K562 (cell line): Measurements from ENCODE around the gene AIFM1. TPM values are rescaled to one million over a fixed set of nuclear protein-coding genes. Genes with fewer than 3 reads are reported as not detected.

Experiments
- ATF1 ChIP-seq, 2 experiments: fragments of 450-650 bp in 1 of 2; IDR thresholded peaks; 2 replicates each; pipeline ENCODE4 v1.6.1; 2016; ENCODE audit warnings: missing compliant biosample characterization in 1 of 2, missing genetic modification characterization in 1 of 2
- ATF7 ChIP-seq: fragments of 450-650 bp; IDR thresholded peaks from 2 replicates; pipeline ENCODE4 v1.7.1; 2014; ENCODE audit warnings: mild to moderate bottlenecking, moderate library complexity
- GABPB1 ChIP-seq: sonication (generic); formaldehyde crosslinking; IDR thresholded peaks from 2 replicates; pipeline ENCODE4 v1.8.0; 2022; ENCODE audit warnings: mild to moderate bottlenecking, missing genetic modification reagents
- JUND ChIP-seq, 2 experiments: IDR thresholded peaks; 2 replicates in 1 of 2; 3 replicates in 1 of 2; pipeline ENCODE4 v1.6.1; 2011; ENCODE audit warnings: borderline replicate concordance in 2 of 2, low read depth in 2 of 2, low read length in 2 of 2, improper control_type of control experiment in 1 of 2, missing biosample characterization in 1 of 2, missing genetic modification characterization in 1 of 2, missing genetic modification reagents in 1 of 2
- KLF16 ChIP-seq: IDR thresholded peaks from 2 replicates; pipeline ENCODE4 v1.6.1; 2016; ENCODE audit warnings: antibody characterized with exemption
- POLR2AphosphoS2 ChIP-seq: IDR thresholded peaks from 2 replicates; pipeline ENCODE4 v1.6.1; 2012; ENCODE audit warnings: low read length, improper control_type of control experiment
- POLR2B ChIP-seq: fragments of 450-650 bp; IDR thresholded peaks from 2 replicates; pipeline ENCODE4 v1.6.1; 2018; ENCODE audit warnings: low read depth; ENCODE audit not compliant: partially characterized antibody
- POLR3G ChIP-seq: IDR thresholded peaks from 2 replicates; pipeline ENCODE4 v1.6.1; 2011; ENCODE audit not compliant: insufficient read length, insufficient replicate concordance; ENCODE audit errors: extremely low read depth
- SIN3A ChIP-seq, 2 experiments: fragments of 150-350 bp in 1 of 2; IDR thresholded peaks; 2 replicates each; pipeline ENCODE4 v1.6.1; 2011 to 2016; ENCODE audit warnings: borderline replicate concordance in 2 of 2, low read depth in 2 of 2, low read length in 2 of 2, mild to moderate bottlenecking in 2 of 2, moderate library complexity in 2 of 2; ENCODE audit not compliant: control insufficient read depth in 1 of 2
- SP1 ChIP-seq: sonication (generic); formaldehyde crosslinking; IDR thresholded peaks from 2 replicates; pipeline ENCODE4 v1.8.1; 2022; ENCODE audit warnings: mild to moderate bottlenecking, missing genetic modification reagents
- SPI1 ChIP-seq: IDR thresholded peaks from 2 replicates; pipeline ENCODE4 v1.6.1; 2011; ENCODE audit warnings: low read depth, low read length, control low read depth, borderline replicate concordance
- polyA plus RNA-seq, 8 experiments: library from polyadenylated mRNA; depleted of rRNA in 4 of 8; stranded (reverse) in 5 of 8; unstranded in 3 of 8; fragments of >200 nt; fragmentation: Nextera tagmentation in 2 of 8; fragmentation: Illumina TruSeq in 1 of 8; extraction: Ambion mirVana in 2 of 8; extraction: Trizol in 1 of 8; gene quantifications; 2 replicates each; pipeline versions ENCODE4 v1.2.1 to v1.2.3, GENCODE V29; 2011 to 2014; ENCODE audit warnings: inconsistent platforms in 1 of 8, missing spikeins in 1 of 8
- total RNA-seq, 7 experiments: library from RNA; depleted of rRNA in 6 of 7; stranded (reverse); fragments of >200 nt in 6 of 7; fragmentation: Illumina TruSeq in 2 of 7; extraction: Trizol in 2 of 7; gene quantifications; 2 replicates each; pipeline versions ENCODE4 v1.2.1 to v1.2.3, GENCODE V29; 2011 to 2021; ENCODE audit warnings: low replicate concordance in 1 of 7
- TF ChIP-seq, protein P1 (sequence below): fragments of 200-800 bp; sonication (Bioruptor generic); IDR thresholded peaks from 2 replicates; pipeline ENCODE4 v1.6.1; 2017; ENCODE audit warnings: missing genetic modification characterization, missing compliant biosample characterization
- TF ChIP-seq, protein P2 (sequence below): fragments of 250-450 bp; sonication (Bioruptor Pico); IDR thresholded peaks from 2 replicates; pipeline ENCODE4 v1.5.0; 2021; ENCODE audit warnings: mild to moderate bottlenecking, borderline replicate concordance
- TF ChIP-seq, protein P3 (sequence below): fragments of 450-650 bp; IDR thresholded peaks from 2 replicates; pipeline ENCODE4 v1.6.1; 2018; ENCODE audit not compliant: partially characterized antibody
- TF ChIP-seq, protein P4 (sequence below): fragments of 450-650 bp; formaldehyde crosslinking; IDR thresholded peaks from 2 replicates; pipeline ENCODE4 v1.4.0; 2020; ENCODE audit warnings: mild to moderate bottlenecking, mixed read lengths

AIFM1 gene
- total and polyA plus RNA-seq, 9 of the 15 experiments (the other 6 are each of a cell fraction or from before 2014, with no cell fraction given): 51.0 to 117 (median 91.2) TPM

DNA sequence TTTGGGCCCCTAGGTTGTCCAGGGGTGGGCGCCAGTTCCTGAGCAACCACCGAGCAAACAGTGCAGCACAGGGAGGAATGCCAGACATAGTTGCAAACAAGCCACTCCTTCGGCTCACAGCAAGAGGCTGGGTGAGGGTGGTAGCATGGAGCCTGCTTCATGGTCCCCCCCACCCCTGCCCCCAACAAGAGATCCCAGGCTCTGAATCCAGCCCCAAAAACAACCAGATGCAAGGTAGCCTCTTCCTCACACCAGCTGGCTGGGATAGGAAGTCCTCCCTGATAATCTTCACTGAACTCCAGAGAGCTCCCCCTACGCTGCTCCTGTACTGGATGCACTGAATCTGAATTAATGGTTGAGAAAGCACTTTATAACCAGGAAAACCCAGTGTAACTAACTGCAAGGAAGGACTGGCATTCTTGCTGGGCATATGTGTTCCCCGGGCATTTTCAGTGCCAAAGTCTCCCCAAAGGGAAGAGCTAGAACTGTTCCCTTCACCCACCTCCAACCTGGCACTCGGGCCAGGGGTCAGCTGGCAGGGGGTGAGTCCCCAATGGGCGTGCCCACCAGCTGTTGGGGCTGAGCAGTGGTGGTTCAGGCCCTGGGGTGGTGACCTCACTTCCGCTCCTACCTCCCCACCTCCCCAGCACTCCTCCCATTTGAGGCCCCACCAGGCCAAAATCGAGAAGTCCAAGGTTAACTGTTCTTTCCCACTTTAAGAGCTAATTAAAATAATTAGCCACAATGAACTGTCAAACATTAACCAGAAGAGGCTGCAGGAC is 56.8 kb downstream of the AIFM1 start (continued):
- TF ChIP-seq, protein P1, sequence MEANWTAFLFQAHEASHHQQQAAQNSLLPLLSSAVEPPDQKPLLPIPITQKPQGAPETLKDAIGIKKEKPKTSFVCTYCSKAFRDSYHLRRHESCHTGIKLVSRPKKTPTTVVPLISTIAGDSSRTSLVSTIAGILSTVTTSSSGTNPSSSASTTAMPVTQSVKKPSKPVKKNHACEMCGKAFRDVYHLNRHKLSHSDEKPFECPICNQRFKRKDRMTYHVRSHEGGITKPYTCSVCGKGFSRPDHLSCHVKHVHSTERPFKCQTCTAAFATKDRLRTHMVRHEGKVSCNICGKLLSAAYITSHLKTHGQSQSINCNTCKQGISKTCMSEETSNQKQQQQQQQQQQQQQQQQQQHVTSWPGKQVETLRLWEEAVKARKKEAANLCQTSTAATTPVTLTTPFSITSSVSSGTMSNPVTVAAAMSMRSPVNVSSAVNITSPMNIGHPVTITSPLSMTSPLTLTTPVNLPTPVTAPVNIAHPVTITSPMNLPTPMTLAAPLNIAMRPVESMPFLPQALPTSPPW: peak; percentile 55; the same call in 1 of the 2 replicates
- TF ChIP-seq KLF16: 0 out of 2 replicates have a peak, but pooled peaks have one; percentile 5
- peak; percentile 66 for TF ChIP-seq ATF7
- TF ChIP-seq, protein P2, sequence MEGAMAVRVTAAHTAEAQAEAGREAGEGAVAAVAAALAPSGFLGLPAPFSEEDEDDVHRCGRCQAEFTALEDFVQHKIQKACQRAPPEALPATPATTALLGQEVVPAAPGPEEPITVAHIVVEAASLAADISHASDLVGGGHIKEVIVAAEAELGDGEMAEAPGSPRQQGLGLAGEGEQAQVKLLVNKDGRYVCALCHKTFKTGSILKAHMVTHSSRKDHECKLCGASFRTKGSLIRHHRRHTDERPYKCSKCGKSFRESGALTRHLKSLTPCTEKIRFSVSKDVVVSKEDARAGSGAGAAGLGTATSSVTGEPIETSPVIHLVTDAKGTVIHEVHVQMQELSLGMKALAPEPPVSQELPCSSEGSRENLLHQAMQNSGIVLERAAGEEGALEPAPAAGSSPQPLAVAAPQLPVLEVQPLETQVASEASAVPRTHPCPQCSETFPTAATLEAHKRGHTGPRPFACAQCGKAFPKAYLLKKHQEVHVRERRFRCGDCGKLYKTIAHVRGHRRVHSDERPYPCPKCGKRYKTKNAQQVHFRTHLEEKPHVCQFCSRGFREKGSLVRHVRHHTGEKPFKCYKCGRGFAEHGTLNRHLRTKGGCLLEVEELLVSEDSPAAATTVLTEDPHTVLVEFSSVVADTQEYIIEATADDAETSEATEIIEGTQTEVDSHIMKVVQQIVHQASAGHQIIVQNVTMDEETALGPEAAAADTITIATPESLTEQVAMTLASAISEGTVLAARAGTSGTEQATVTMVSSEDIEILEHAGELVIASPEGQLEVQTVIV (CRISPR knock-in tag): no peak
- peak; percentile 62 for TF ChIP-seq SP1
- TF ChIP-seq POLR3G: no peak
- TF ChIP-seq SIN3A (IDR thresholded peaks at IDR 0.05; ENCODE audit: borderline replicate concordance in 2 of 2, control insufficient read depth in 1 of 2, low read depth in 2 of 2, low read length in 2 of 2): peak in 1 of 2 experiments; percentile 88; a peak in 2 of 4 replicates
- TF ChIP-seq GABPB1 (CRISPR knock-in tag): peak; percentile 70; the same call in 1 of the 2 replicates
- TF ChIP-seq, protein P3, sequence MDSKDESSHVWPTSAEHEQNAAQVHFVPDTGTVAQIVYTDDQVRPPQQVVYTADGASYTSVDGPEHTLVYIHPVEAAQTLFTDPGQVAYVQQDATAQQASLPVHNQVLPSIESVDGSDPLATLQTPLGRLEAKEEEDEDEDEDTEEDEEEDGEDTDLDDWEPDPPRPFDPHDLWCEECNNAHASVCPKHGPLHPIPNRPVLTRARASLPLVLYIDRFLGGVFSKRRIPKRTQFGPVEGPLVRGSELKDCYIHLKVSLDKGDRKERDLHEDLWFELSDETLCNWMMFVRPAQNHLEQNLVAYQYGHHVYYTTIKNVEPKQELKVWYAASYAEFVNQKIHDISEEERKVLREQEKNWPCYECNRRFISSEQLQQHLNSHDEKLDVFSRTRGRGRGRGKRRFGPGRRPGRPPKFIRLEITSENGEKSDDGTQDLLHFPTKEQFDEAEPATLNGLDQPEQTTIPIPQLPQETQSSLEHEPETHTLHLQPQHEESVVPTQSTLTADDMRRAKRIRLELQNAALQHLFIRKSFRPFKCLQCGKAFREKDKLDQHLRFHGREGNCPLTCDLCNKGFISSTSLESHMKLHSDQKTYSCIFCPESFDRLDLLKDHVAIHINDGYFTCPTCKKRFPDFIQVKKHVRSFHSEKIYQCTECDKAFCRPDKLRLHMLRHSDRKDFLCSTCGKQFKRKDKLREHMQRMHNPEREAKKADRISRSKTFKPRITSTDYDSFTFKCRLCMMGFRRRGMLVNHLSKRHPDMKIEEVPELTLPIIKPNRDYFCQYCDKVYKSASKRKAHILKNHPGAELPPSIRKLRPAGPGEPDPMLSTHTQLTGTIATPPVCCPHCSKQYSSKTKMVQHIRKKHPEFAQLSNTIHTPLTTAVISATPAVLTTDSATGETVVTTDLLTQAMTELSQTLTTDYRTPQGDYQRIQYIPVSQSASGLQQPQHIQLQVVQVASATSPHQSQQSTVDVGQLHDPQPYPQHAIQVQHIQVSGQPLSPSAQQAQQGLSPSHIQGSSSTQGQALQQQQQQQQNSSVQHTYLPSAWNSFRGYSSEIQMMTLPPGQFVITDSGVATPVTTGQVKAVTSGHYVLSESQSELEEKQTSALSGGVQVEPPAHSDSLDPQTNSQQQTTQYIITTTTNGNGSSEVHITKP: peak; percentile 50
- TF ChIP-seq POLR2B: peak; percentile 21
- peak; percentile 30; the same call in 1 of the 2 replicates for TF ChIP-seq SPI1
- TF ChIP-seq ATF1 (CRISPR knock-in tag; IDR thresholded peaks at IDR 0.05): no peak
- TF ChIP-seq ATF1 (tag; IDR thresholded peaks at IDR 0.05): peak; percentile 46
- TF ChIP-seq, protein P4, sequence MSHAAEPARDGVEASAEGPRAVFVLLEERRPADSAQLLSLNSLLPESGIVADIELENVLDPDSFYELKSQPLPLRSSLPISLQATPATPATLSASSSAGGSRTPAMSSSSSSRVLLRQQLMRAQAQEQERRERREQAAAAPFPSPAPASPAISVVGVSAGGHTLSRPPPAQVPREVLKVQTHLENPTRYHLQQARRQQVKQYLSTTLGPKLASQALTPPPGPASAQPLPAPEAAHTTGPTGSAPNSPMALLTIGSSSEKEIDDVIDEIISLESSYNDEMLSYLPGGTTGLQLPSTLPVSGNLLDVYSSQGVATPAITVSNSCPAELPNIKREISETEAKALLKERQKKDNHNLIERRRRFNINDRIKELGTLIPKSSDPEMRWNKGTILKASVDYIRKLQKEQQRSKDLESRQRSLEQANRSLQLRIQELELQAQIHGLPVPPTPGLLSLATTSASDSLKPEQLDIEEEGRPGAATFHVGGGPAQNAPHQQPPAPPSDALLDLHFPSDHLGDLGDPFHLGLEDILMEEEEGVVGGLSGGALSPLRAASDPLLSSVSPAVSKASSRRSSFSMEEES: no peak
- peak; percentile 60; the same call in 1 of the 2 replicates for TF ChIP-seq JUND (IDR thresholded peaks at IDR 0.05; ENCODE audit: borderline replicate concordance, low read depth, low read length)
- no peak; the same call in 2 of the 3 replicates for TF ChIP-seq JUND (tag; IDR thresholded peaks at IDR 0.05; ENCODE audit: borderline replicate concordance, low read depth, low read length)
- no peak for TF ChIP-seq POLR2AphosphoS2
